Thyroid gland (tissue), 4 donors: ENCODE results near the gene LARGE2.

ENCODE experiments used
- POLR2A ChIP-seq, 2 donors: fragments of 450-650 bp; IDR thresholded peaks; one replicate each; pipeline ENCODE4 v1.6.1; 2017; ENCODE audit warnings: antibody characterized with exemption in 2 of 2, mild to moderate bottlenecking in 2 of 2, moderate library complexity in 1 of 2
- TF ChIP-seq, protein P1 (sequence below), 6 experiments: fragments of 200-600 bp in 3 of 6; fragments of 450-650 bp in 3 of 6; sonication (generic) in 3 of 6; IDR thresholded peaks; one replicate each; pipeline ENCODE4 v1.5.1; 2016 to 2019; ENCODE audit warnings: antibody characterized with exemption in 6 of 6, mild to moderate bottlenecking in 2 of 6, inconsistent platforms in 1 of 6, moderate library complexity in 1 of 6

DNA sequence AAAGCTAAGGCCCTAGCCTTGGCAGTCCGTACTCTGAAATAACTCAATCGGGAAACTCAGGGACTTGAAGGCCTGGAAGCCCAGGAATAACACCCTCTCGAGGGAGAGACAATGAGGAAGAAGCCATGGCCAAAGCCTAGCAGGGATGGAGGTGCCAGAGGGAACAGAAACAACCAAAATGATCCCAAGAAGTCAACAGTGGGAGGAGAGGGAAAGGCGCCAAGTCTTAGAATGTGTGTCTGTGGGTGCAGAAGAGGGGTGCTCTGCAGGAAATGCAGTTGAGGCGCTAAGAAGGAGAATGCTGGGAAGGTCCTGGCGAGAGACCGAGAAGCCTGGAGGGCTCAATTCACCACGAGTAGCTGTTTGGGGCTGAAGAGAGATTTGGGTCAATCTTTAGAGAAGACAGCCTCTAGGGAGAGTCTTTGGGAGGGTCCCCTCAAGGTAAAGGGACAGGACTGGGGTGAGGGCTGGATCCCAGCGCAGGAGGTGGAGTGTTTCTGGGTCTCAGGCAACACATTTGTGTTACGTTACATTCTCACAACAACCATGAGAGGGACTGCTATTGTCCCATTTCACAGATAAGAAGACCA lies 37.8 kb upstream of the LARGE2 start:
- no peak for TF ChIP-seq POLR2A (IDR thresholded peaks at IDR 0.05)
- TF ChIP-seq, protein P1, sequence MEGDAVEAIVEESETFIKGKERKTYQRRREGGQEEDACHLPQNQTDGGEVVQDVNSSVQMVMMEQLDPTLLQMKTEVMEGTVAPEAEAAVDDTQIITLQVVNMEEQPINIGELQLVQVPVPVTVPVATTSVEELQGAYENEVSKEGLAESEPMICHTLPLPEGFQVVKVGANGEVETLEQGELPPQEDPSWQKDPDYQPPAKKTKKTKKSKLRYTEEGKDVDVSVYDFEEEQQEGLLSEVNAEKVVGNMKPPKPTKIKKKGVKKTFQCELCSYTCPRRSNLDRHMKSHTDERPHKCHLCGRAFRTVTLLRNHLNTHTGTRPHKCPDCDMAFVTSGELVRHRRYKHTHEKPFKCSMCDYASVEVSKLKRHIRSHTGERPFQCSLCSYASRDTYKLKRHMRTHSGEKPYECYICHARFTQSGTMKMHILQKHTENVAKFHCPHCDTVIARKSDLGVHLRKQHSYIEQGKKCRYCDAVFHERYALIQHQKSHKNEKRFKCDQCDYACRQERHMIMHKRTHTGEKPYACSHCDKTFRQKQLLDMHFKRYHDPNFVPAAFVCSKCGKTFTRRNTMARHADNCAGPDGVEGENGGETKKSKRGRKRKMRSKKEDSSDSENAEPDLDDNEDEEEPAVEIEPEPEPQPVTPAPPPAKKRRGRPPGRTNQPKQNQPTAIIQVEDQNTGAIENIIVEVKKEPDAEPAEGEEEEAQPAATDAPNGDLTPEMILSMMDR (IDR thresholded peaks at IDR 0.05): no peak
